Lower lobe of right lung (tissue), 2 donors: ENCODE data around the gene SETD2. TPM values are rescaled to one million over a fixed set of nuclear protein-coding genes. Genes with fewer than 3 reads are reported as not detected.

ENCODE experiments used
- ATAC-seq, 2 donors: fragments of 200-7000 bp; cut with Tn5 transposase; one replicate each; pipeline ENCODE4 v1.9.1; 2020 to 2022; ENCODE audit warnings: mild to moderate bottlenecking in 2 of 2, moderate library complexity in 2 of 2
- DNase-seq: peaks from one replicate; pipeline ENCODE4 v3.0.0-alpha.2; 2020
- H3K27ac ChIP-seq: fragments of 200-600 bp; one replicate; pipeline ENCODE4 v1.8.0; 2022
- H3K27me3 ChIP-seq: fragments of 200-600 bp; one replicate; pipeline ENCODE4 v1.8.0; 2022; ENCODE audit warnings: low read depth
- H3K36me3 ChIP-seq: fragments of 200-600 bp; one replicate; pipeline ENCODE4 v1.8.0; 2022; ENCODE audit warnings: mild to moderate bottlenecking
- H3K4me1 ChIP-seq: fragments of 200-600 bp; one replicate; pipeline ENCODE4 v1.8.0; 2022
- H3K4me3 ChIP-seq: fragments of 200-600 bp; one replicate; pipeline ENCODE4 v1.8.0; 2022; ENCODE audit warnings: mild to moderate bottlenecking
- H3K9me3 ChIP-seq: fragments of 200-600 bp; one replicate; pipeline ENCODE4 v1.8.0; 2022
- intact Hi-C: fragments of 100-400 bp; cut with DNase I; formaldehyde crosslinking; loops from one replicate; pipeline ENCODE4 v1.11.0; 2022
- total RNA-seq: library from RNA; stranded (reverse); fragmentation: NEBNext Ultra II Directional; extraction: Animal tissue kit (Norgen Biotek cat#: 25700); gene quantifications from one replicate; pipeline ENCODE4 v1.2.1, GENCODE V29; 2021
- TF ChIP-seq, protein P1 (sequence below): fragments of 200-600 bp; IDR thresholded peaks from one replicate; pipeline ENCODE4 v1.8.0; 2022; ENCODE audit warnings: antibody characterized with exemption, mild to moderate bottlenecking
- donor health status: DM: no; HTN: yes; CAD: no; lungs with severe emphysema.

SETD2 gene
- total RNA-seq, 1 donor from 2014 or later, result 47.9 TPM

DNA sequence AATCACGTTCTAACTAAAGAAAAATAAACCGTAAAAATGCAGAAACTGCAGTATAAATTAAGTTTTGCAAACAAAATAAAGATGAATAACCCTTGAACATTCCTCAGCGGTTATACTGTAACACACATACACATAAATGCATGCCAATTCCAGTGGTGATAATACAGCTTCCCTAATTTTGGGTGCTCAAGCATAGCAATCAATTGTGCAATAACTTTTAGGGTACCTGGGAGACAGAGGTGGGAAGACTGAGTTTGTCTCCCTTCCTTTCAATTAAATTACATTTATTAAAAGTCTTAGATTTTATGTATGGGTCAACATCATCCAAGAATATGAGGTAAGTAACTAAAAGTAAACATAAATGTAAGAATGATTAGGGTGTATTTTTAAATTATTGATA lies 71.8 kb downstream of the SETD2 start:
- DNase-seq, result no peak
- Histone ChIP-seq H3K9me3 (no peaks in the 10 kb centered on the region), H3K27me3 (no peaks in the 10 kb centered on the region), H3K36me3 (peaks cover 77% of the 10 kb centered on the region), H3K4me3 (no peak overlapping the region), H3K4me1 (no peaks in the 10 kb centered on the region), H3K27ac (no peak overlapping the region)
- ATAC-seq, result no peak
- intact Hi-C loops, result no loop called here
- TF ChIP-seq, protein P1, sequence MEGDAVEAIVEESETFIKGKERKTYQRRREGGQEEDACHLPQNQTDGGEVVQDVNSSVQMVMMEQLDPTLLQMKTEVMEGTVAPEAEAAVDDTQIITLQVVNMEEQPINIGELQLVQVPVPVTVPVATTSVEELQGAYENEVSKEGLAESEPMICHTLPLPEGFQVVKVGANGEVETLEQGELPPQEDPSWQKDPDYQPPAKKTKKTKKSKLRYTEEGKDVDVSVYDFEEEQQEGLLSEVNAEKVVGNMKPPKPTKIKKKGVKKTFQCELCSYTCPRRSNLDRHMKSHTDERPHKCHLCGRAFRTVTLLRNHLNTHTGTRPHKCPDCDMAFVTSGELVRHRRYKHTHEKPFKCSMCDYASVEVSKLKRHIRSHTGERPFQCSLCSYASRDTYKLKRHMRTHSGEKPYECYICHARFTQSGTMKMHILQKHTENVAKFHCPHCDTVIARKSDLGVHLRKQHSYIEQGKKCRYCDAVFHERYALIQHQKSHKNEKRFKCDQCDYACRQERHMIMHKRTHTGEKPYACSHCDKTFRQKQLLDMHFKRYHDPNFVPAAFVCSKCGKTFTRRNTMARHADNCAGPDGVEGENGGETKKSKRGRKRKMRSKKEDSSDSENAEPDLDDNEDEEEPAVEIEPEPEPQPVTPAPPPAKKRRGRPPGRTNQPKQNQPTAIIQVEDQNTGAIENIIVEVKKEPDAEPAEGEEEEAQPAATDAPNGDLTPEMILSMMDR, result no peak

DNA sequence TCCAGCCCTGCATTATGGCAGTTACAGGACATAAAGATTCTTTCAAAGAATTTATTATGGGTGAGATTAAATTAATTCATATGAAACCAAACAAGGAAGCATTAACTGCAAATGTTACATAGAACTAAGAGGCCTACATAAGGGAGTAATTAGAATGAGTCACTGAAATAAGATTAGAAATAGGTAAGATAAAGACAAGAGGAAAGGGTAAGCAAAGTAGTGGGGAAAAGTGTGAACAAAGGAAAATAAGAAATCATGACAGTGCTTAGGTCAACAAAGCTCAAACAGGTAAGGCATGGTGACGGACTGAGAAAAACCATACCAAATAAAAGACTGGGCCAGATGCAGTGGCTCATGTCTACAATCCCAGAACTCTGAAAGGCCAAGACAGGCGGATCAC lies 74.3 kb downstream of the SETD2 start:
- TF ChIP-seq, protein P1, result no peak
- Histone ChIP-seq H3K4me1 (no peaks in the 10 kb centered on the region), H3K36me3 (peaks cover 77% of the 10 kb centered on the region), H3K27me3 (no peaks in the 10 kb centered on the region), H3K27ac (no peak overlapping the region), H3K4me3 (no peak overlapping the region), H3K9me3 (no peaks in the 10 kb centered on the region)
- ATAC-seq (no peak), DNase-seq (no peak)
- intact Hi-C loops, result no loop called here

DNA sequence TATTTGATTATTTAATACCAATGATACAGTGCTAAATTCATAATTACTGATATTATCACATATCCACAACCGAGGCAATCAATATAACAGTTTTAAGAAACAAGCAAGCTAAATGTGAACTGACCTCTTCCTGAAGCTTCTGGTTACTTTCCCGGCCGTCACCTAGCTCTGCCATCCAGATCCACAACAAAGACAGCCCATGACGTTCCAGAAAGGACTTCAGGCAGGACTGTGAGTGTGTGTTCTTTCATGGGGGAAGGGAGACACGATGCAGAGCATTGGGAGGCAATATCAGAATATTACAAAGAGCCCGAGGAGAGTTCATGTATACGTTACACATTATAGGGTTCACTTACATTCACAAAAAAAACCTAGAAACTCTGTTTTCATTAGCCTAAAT lies 77.8 kb downstream of the SETD2 start:
- Histone ChIP-seq H3K27ac (no peak overlapping the region), H3K36me3 (peaks cover 92% of the 10 kb centered on the region), H3K4me1 (no peaks in the 10 kb centered on the region), H3K4me3 (no peak overlapping the region), H3K9me3 (no peaks in the 10 kb centered on the region), H3K27me3 (no peaks in the 10 kb centered on the region)
- TF ChIP-seq, protein P1, result no peak
- no peak for ATAC-seq
- intact Hi-C loops, result no loop called here
- DNase-seq, result no peak

DNA sequence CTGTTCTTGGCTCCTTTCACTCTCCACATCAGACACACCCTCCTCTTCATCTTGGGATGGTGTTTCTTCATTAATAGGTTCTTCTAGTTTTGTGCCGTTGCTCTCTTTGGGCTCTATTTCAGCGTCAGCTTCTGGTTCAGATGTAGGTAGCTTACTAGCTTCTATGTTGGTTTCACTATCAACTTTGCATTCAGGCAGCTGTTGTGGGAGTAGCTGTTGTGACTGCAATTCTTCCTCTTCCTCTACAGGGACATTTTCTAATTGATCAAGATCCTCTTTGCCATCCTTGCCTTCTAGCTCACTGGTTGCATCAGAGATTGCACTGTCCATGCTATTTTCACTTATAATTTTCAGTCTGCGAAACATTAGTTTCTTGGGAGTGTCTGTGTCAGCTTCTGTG lies 80.1 kb downstream of the SETD2 start:
- no peaks in the 10 kb centered on the region for H3K27me3 ChIP-seq
- TF ChIP-seq, protein P1, result no peak
- no peaks in the 10 kb centered on the region for H3K4me1 ChIP-seq
- DNase-seq (no peak), ATAC-seq (peak; percentile 51 to 59)
- intact Hi-C loops, result no loop called here
- no peak overlapping the region for H3K27ac ChIP-seq
- H3K4me3 ChIP-seq, result no peak overlapping the region
- H3K9me3 ChIP-seq, result no peaks in the 10 kb centered on the region
- H3K36me3 ChIP-seq, result peaks cover 94% of the 10 kb centered on the region

DNA sequence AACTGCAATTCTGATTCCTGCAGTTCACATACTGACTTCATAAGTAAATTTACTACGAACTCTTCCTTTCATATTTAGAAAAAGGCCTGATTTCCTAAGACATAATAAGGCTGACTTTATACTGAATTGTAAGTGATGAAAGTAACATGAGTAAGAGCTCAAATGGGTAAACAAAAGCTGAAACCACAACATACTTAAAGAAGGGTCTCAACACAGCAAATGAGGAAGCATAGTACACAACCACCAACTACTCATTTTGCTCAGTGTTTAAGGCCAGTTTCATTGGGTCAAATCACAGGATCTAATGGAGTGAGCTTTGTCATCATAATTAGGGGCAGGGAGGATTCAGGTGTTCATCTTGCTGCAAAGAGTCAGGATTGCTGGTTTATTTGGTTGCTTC lies 81.4 kb downstream of the SETD2 start:
- intact Hi-C loops, result no loop called here
- Histone ChIP-seq H3K4me3 (no peak overlapping the region), H3K27me3 (no peaks in the 10 kb centered on the region), H3K4me1 (no peaks in the 10 kb centered on the region), H3K9me3 (no peaks in the 10 kb centered on the region), H3K27ac (no peak overlapping the region), H3K36me3 (peaks cover 91% of the 10 kb centered on the region)
- DNase-seq (no peak), ATAC-seq (peak in 1 of 2 donors; percentile 54)
- TF ChIP-seq, protein P1, result no peak

DNA sequence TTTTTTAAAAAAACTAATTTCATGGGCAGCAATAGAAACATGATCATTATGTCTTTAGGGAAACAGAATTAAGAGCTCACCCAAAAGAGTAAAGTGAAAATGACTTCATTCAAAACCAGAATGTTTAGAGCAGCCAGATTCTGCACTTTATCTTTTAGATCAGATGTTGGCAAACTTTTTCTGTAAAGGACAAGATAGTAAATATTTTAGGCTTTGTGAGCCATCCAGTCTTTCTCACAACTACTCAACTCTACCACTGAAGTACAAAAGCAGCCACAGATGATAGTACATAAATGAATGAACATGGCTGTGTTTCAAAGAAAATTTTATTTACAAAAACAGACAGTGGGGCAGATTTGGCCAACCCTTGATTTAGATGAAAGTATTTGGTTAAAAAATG lies 84.5 kb downstream of the SETD2 start:
- H3K4me1 ChIP-seq, result no peaks in the 10 kb centered on the region
- H3K27ac ChIP-seq, result no peak overlapping the region
- DNase-seq (no peak), ATAC-seq (no peak)
- no peak overlapping the region for H3K4me3 ChIP-seq
- H3K36me3 ChIP-seq, result peaks cover 85% of the 10 kb centered on the region
- no peaks in the 10 kb centered on the region for H3K27me3 ChIP-seq
- intact Hi-C loops, result no loop called here
- H3K9me3 ChIP-seq, result no peaks in the 10 kb centered on the region
- TF ChIP-seq, protein P1, result no peak
